ENCODE results near the gene RPS19. TPM values are rescaled to one million over a fixed set of nuclear protein-coding genes. Genes with fewer than 3 reads are reported as not detected.

The RPS19 gene
- polyA plus RNA-seq, 1 donor from 2014 or later, result 783 TPM

- TF ChIP-seq REST (IDR thresholded peaks at IDR 0.05; ENCODE audit: borderline replicate concordance) (no peak), SMC3 (conservative IDR thresholded peaks at IDR 0.05; ENCODE audit: poor library complexity) (no peak), MXI1 (conservative IDR thresholded peaks at IDR 0.05; ENCODE audit: poor library complexity, severe bottlenecking) (no peak)
These were observed 27.8 kb downstream of the RPS19 start (continued) for GRCh38 chr19:41887711-41888382.

- Histone ChIP-seq H4K20me1 (ENCODE audit: insufficient read depth) (no peaks in the 10 kb centered on the region), H3K27ac (ENCODE audit: low read length) (no peak overlapping the region), H2AFZ (ENCODE audit: low read depth, low read length) (no peak overlapping the region), H3F3A (ENCODE audit: insufficient read depth, low read length, poor library complexity, severe bottlenecking) (no peaks in the 10 kb centered on the region), H3K79me2 (replicated peaks; ENCODE audit: insufficient read depth, low read length) (no peaks in the 10 kb centered on the region), H3K4me3 (ENCODE audit: low read length) (no peak overlapping the region), H3K4me2 (ENCODE audit: low read length) (no peak overlapping the region), H3K36me3 (ENCODE audit: insufficient read depth, low read length) (no peaks in the 10 kb centered on the region), H3K27me3 (ENCODE audit: insufficient read depth, low read depth, low read length) (peaks cover 2% of the 10 kb centered on the region), H3K9me2 (ENCODE audit: insufficient read depth, low read length) (no peaks in the 10 kb centered on the region), H3K9ac (ENCODE audit: low read length) (no peak overlapping the region), H3K9me3 (ENCODE audit: low read length) (no peaks in the 10 kb centered on the region)
- TF ChIP-seq REST (IDR thresholded peaks at IDR 0.05; ENCODE audit: borderline replicate concordance) (no peak), POLR2AphosphoS5 (IDR thresholded peaks at IDR 0.05) (no peak), MXI1 (conservative IDR thresholded peaks at IDR 0.05; ENCODE audit: poor library complexity, severe bottlenecking) (no peak), EZH2 (IDR thresholded peaks at IDR 0.05; ENCODE audit: borderline replicate concordance, insufficient read depth, low read length, poor library complexity, severe bottlenecking) (no peak), SMC3 (conservative IDR thresholded peaks at IDR 0.05; ENCODE audit: poor library complexity) (no peak), CTCF (IDR thresholded peaks at IDR 0.05; ENCODE audit: poor library complexity, severe bottlenecking) (no peak), RAD21 (conservative IDR thresholded peaks at IDR 0.05) (no peak), EP300 (conservative IDR thresholded peaks at IDR 0.05; ENCODE audit: poor library complexity, severe bottlenecking) (no peak), TAF1 (IDR thresholded peaks at IDR 0.05; ENCODE audit: low read depth) (no peak)
These were observed 28.9 kb downstream of the RPS19 start for GRCh38 chr19:41888926-41889325.
